Ishikawa (cell line): ENCODE data around the gene TXLNB.

ENCODE experiments used
- CEBPB ChIP-seq: IDR thresholded peaks from 2 replicates; pipeline ENCODE4 v1.6.1; 2012
- CREB1 ChIP-seq: IDR thresholded peaks from 2 replicates; pipeline ENCODE4 v1.6.1; 2012; ENCODE audit warnings: low read depth
- EGR1 ChIP-seq: IDR thresholded peaks from 2 replicates; pipeline ENCODE4 v1.6.1; 2012
- EP300 ChIP-seq: IDR thresholded peaks from 2 replicates; pipeline ENCODE4 v1.6.1; 2012; ENCODE audit warnings: borderline replicate concordance
- FOXM1 ChIP-seq: IDR thresholded peaks from 2 replicates; pipeline ENCODE4 v1.6.1; 2012; ENCODE audit warnings: low read depth, borderline replicate concordance
- MAX ChIP-seq: IDR thresholded peaks from 2 replicates; pipeline ENCODE4 v1.6.1; 2012
- NFIC ChIP-seq: IDR thresholded peaks from 2 replicates; pipeline ENCODE4 v1.6.1; 2012
- RAD21 ChIP-seq: IDR thresholded peaks from 2 replicates; pipeline ENCODE4 v1.6.1; 2012; ENCODE audit warnings: low read depth
- REST ChIP-seq: IDR thresholded peaks from 2 replicates; pipeline ENCODE4 v1.6.1; 2012; ENCODE audit warnings: low read depth, mild to moderate bottlenecking
- TAF1 ChIP-seq: IDR thresholded peaks from 2 replicates; pipeline ENCODE4 v1.6.1; 2012; ENCODE audit warnings: low read depth, mild to moderate bottlenecking
- TCF12 ChIP-seq: IDR thresholded peaks from 2 replicates; pipeline ENCODE4 v1.6.1; 2012; ENCODE audit warnings: low read depth
- TEAD4 ChIP-seq: IDR thresholded peaks from 2 replicates; pipeline ENCODE4 v1.6.1; 2012
- USF1 ChIP-seq: IDR thresholded peaks from 2 replicates; pipeline ENCODE4 v1.6.1; 2012
- YY1 ChIP-seq: IDR thresholded peaks from 2 replicates; pipeline ENCODE4 v1.6.1; 2012; ENCODE audit warnings: low read depth
- ZBTB7A ChIP-seq: IDR thresholded peaks from 2 replicates; pipeline ENCODE4 v1.6.1; 2012; ENCODE audit warnings: low read depth

The TXLNB gene

GRCh38 chr6:139313784-139314545 lies 22.2 kb upstream of the TXLNB start:
- TF ChIP-seq TAF1 = no peak
- TF ChIP-seq TCF12 = no peak
- no peak for TF ChIP-seq EP300
- TF ChIP-seq YY1 = no peak
- TF ChIP-seq CREB1 = no peak
- no peak for TF ChIP-seq NFIC
- TF ChIP-seq RAD21 = no peak
- no peak for TF ChIP-seq CEBPB
- TF ChIP-seq REST = no peak
- no peak for TF ChIP-seq ZBTB7A
- TF ChIP-seq MAX = no peak
- no peak for TF ChIP-seq FOXM1

GRCh38 chr6:139313229-139313628 lies 21.4 kb upstream of the TXLNB start:
- TF ChIP-seq TAF1 = no peak
- TF ChIP-seq TEAD4 = no peak
- TF ChIP-seq TCF12 = no peak
- no peak for TF ChIP-seq USF1
- TF ChIP-seq EGR1 = no peak
- TF ChIP-seq RAD21 = no peak

- TF ChIP-seq ZBTB7A (no peak), EP300 (no peak), MAX (no peak), TCF12 (no peak), RAD21 (no peak), CREB1 (no peak)
These were observed 20.0 kb upstream of the TXLNB start for GRCh38 chr6:139311831-139312230.

GRCh38 chr6:139308936-139309603 lies 17.3 kb upstream of the TXLNB start:
- no peak for TF ChIP-seq TCF12
- TF ChIP-seq YY1 = no peak
- no peak for TF ChIP-seq REST
- TF ChIP-seq MAX = no peak
- TF ChIP-seq CEBPB = 0 out of 2 replicates have a peak, but pooled peaks have one; percentile 9
- TF ChIP-seq TEAD4 = no peak
- TF ChIP-seq EP300 = no peak
- TF ChIP-seq RAD21 = no peak

GRCh38 chr6:139308286-139308916 lies 16.6 kb upstream of the TXLNB start:
- TF ChIP-seq YY1 (no peak), ZBTB7A (no peak), EGR1 (no peak), TAF1 (no peak), REST (no peak), FOXM1 (no peak)
